Prostate gland (tissue), 2 donors: ENCODE data around the gene SUSD5.

Experiments used
- POLR2AphosphoS5 ChIP-seq: sonication (generic); formaldehyde crosslinking; IDR thresholded peaks from one replicate; pipeline ENCODE4 v1.6.1; 2017; ENCODE audit warnings: antibody characterized with exemption
- TF ChIP-seq, protein P1 (sequence below), 4 experiments: fragments of 200-600 bp in 2 of 4; fragments of 450-650 bp in 2 of 4; sonication (generic) in 2 of 4; IDR thresholded peaks; 1 replicate in 3 of 4; 2 replicates in 1 of 4; pipeline ENCODE4 v1.5.1; 2016 to 2019; ENCODE audit warnings: antibody characterized with exemption in 4 of 4, mild to moderate bottlenecking in 2 of 4, moderate library complexity in 2 of 4

DNA sequence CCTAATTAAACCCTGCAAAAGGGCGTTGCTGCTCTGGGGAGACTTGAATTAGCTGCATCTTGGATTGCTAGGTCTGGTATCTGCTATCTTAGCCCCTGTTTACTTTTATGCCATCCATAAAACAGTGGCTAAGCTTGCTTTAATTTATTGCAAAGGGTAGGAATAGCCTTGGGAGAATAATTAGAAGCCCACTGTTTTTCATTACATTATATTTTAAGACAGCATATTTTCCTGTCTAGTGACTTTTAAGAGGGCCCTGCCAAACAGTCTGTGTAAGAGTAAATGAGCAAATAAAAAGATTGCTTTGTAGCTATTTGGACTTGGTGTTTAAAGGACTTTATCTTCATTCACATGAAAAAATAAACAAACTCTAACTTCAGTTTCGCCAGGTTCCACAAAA, 17.4 kb upstream of the SUSD5 start:
- TF ChIP-seq, protein P1, sequence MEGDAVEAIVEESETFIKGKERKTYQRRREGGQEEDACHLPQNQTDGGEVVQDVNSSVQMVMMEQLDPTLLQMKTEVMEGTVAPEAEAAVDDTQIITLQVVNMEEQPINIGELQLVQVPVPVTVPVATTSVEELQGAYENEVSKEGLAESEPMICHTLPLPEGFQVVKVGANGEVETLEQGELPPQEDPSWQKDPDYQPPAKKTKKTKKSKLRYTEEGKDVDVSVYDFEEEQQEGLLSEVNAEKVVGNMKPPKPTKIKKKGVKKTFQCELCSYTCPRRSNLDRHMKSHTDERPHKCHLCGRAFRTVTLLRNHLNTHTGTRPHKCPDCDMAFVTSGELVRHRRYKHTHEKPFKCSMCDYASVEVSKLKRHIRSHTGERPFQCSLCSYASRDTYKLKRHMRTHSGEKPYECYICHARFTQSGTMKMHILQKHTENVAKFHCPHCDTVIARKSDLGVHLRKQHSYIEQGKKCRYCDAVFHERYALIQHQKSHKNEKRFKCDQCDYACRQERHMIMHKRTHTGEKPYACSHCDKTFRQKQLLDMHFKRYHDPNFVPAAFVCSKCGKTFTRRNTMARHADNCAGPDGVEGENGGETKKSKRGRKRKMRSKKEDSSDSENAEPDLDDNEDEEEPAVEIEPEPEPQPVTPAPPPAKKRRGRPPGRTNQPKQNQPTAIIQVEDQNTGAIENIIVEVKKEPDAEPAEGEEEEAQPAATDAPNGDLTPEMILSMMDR (IDR thresholded peaks at IDR 0.05), result no peak
- TF ChIP-seq POLR2AphosphoS5, result no peak
